Measurements from ENCODE around the gene PRR29.

Gene PRR29

DNA sequence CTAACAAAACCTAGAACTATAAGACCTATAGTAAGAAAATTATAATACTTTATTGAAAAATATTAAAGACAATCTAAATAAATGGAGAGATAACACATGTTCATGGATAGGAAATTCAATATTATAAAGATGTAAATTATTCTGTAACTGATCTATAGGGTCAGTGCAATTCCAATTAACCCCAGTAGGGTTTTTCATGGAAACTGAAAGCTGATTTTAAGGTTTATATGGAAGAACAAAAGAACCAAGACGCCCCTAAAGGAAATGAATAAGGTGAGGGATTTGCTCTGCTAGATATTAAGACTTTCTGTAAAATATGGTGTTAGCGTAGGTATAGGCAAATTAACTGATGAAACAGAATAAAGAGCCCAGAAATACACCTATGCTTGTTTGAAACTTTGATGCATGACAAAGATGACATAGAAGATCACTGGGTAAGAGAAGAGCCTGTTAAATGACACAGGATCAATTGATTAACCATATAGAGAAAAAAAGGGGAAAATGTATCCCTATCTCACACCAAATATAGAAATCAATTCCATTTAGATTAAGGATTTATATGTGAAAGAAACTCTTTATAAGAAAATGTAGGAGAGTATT, 19.3 kb downstream of the PRR29 start:
- DNase-seq (ENCODE audit: extremely low spot score): no peak
- TF ChIP-seq CTCF (IDR thresholded peaks at IDR 0.05; ENCODE audit: control extremely low read depth, extremely low read depth, low read depth, missing control alignments): no peak
- POLR2A ChIA-PET: interaction anchor here (1.0 to 1.1 kb wide), 4 partner anchors 69 to 128 kb away, joined by 4 to 10 read pairs (median 4); partner anchors contain the start of gene ERN1
- CTCF ChIA-PET: interaction anchor here (0.6 to 6.4 kb wide), 17 partner anchors 8 to 132 kb away, joined by 3 to 71 read pairs (median 5); partner anchors contain the start of genes CSHL1 and GH1

GRCh38 chr17:64019551-64019961, 21.4 kb downstream of the PRR29 start:
- ChIA-PET CTCF (interaction anchor here (0.5 to 6.4 kb wide), 16 partner anchors 10 to 230 kb away, joined by 3 to 71 read pairs (median 5); partner anchors contain the start of genes CD79B and CSHL1), POLR2A (interaction anchor here (0.5 to 1.5 kb wide), 5 partner anchors 87 to 542 kb away, joined by 3 to 11 read pairs (median 8); partner anchors contain the start of gene CD79B)
- peak; percentile 14 for DNase-seq (ENCODE audit: extremely low spot score)

- DNase-seq (ENCODE audit: extremely low spot score): peak; percentile 70
- no peak for TF ChIP-seq CTCF (IDR thresholded peaks at IDR 0.05; ENCODE audit: control extremely low read depth, extremely low read depth, low read depth, missing control alignments)
- CTCF ChIA-PET: interaction anchor here (0.9 to 6.4 kb wide), 17 partner anchors 10 to 171 kb away, joined by 3 to 71 read pairs (median 5); partner anchors contain the start of genes CD79B and CSHL1
- POLR2A ChIA-PET: interaction anchor here (0.6 to 1.5 kb wide), 7 partner anchors 58 to 955 kb away, joined by 3 to 11 read pairs (median 5); partner anchors contain the start of gene CD79B
These were observed 22.1 kb downstream of the PRR29 start, which contains the start of gene ICAM2 for GRCh38 chr17:64020056-64020766. TSS of gene ICAM2 (minus strand) at chr17:64020633. CDS start at chr17:64006691, 13,942 bp downstream.

GRCh38 chr17:64022611-64023063, 24.5 kb downstream of the PRR29 start:
- no peak for TF ChIP-seq CTCF (IDR thresholded peaks at IDR 0.05; ENCODE audit: control extremely low read depth, extremely low read depth, low read depth, missing control alignments)
- ChIA-PET POLR2A (no interaction called here), CTCF (interaction anchor here (0.7 to 5.2 kb wide), 6 partner anchors 43 to 118 kb away, joined by 3 to 50 read pairs (median 3); no protein-coding TSS in a partner anchor)
- DNase-seq (ENCODE audit: extremely low spot score): no peak

- ChIA-PET CTCF (interaction anchor here (1.0 to 10.6 kb wide), 17 partner anchors 9 to 121 kb away, joined by 3 to 515 read pairs (median 9); partner anchors contain the start of genes CSHL1, ERN1 and GH1), POLR2A (no interaction called here)
- no peak for TF ChIP-seq CTCF (IDR thresholded peaks at IDR 0.05; ENCODE audit: control extremely low read depth, extremely low read depth, low read depth, missing control alignments)
- DNase-seq (ENCODE audit: extremely low spot score): no peak
These were observed 26.1 kb downstream of the PRR29 start for GRCh38 chr17:64024215-64024654.

- DNase-seq (ENCODE audit: extremely low spot score): no peak
- CTCF ChIA-PET: interaction anchor here (0.6 to 10.6 kb wide), 58 partner anchors 8 to 257 kb away, joined by 3 to 515 read pairs (median 5); partner anchors contain the start of genes CD79B, CSHL1, ERN1 and GH1
- POLR2A ChIA-PET: interaction anchor here (0.6 kb wide), 1 partner anchor 396 kb away, joined by 3 read pairs; no protein-coding TSS in a partner anchor
- TF ChIP-seq CTCF (IDR thresholded peaks at IDR 0.05; ENCODE audit: control extremely low read depth, extremely low read depth, low read depth, missing control alignments): no peak
These were observed 26.9 kb downstream of the PRR29 start for GRCh38 chr17:64024781-64025731.

Measured in GM10248 (cell line).